Mesenchymal stem cell (in vitro differentiated cells and primary cell): ENCODE results near the gene CYP2E1. TPM values are rescaled to one million over a fixed set of nuclear protein-coding genes. Genes with fewer than 3 reads are reported as not detected.

Source experiments
- DNase-seq: peaks from one replicate; pipeline ENCODE4 v3.0.0-alpha.2; 2013
- H2AFZ ChIP-seq: one replicate; pipeline ENCODE4 v1.6.1; 2013; ENCODE audit warnings: low read depth, mild to moderate bottlenecking, control low read depth, inconsistent platforms, low read length, moderate library complexity
- H2AK5ac ChIP-seq: 2 replicates; pipeline ENCODE4 v1.6.1; 2013; ENCODE audit warnings: low read length, moderate library complexity, mild to moderate bottlenecking, inconsistent platforms; ENCODE audit not compliant: severe bottlenecking
- H2BK120ac ChIP-seq: one replicate; pipeline ENCODE4 v1.6.1; 2013; ENCODE audit warnings: low read depth, mild to moderate bottlenecking, inconsistent platforms, low read length, moderate library complexity
- H2BK12ac ChIP-seq, 2 experiments: one replicate each; pipeline ENCODE4 v1.6.1; 2013; ENCODE audit warnings: inconsistent platforms in 2 of 2, low read length in 2 of 2, mild to moderate bottlenecking in 2 of 2, moderate library complexity in 2 of 2, control low read depth in 1 of 2
- H2BK15ac ChIP-seq: one replicate; pipeline ENCODE4 v1.6.1; 2013; ENCODE audit warnings: mild to moderate bottlenecking, low read depth, inconsistent platforms; ENCODE audit not compliant: poor library complexity, severe bottlenecking
- H2BK5ac ChIP-seq: 2 replicates; pipeline ENCODE4 v1.6.1; 2013; ENCODE audit warnings: low read depth, mild to moderate bottlenecking, low read length, control low read depth, inconsistent platforms; ENCODE audit not compliant: poor library complexity, severe bottlenecking
- H3K14ac ChIP-seq, 2 experiments: one replicate each; pipeline ENCODE4 v1.6.1; 2013; ENCODE audit warnings: inconsistent platforms in 2 of 2, low read length in 2 of 2, control low read depth in 1 of 2, mild to moderate bottlenecking in 1 of 2, moderate library complexity in 1 of 2
- H3K18ac ChIP-seq, 2 experiments: one replicate each; pipeline ENCODE4 v1.6.1; 2013; ENCODE audit warnings: inconsistent platforms in 2 of 2, low read length in 2 of 2, control low read depth in 1 of 2, low read depth in 1 of 2, mild to moderate bottlenecking in 1 of 2
- H3K23ac ChIP-seq, 2 experiments: one replicate each; pipeline ENCODE4 v1.6.1; 2013; ENCODE audit warnings: inconsistent platforms in 2 of 2, low read length in 2 of 2, mild to moderate bottlenecking in 2 of 2, moderate library complexity in 2 of 2, control low read depth in 1 of 2
- H3K27ac ChIP-seq: 2 replicates; pipeline ENCODE4 v1.5.1; 2013; ENCODE audit warnings: mild to moderate bottlenecking, moderate library complexity, low read length, control low read depth, inconsistent platforms; ENCODE audit not compliant: poor library complexity, severe bottlenecking
- H3K27me3 ChIP-seq, 2 experiments: 2 replicates each; pipeline versions ENCODE4 v1.6.1 to v1.7.0; 2013; ENCODE audit warnings: low read length in 2 of 2, mild to moderate bottlenecking in 2 of 2, moderate library complexity in 2 of 2, control low read depth in 1 of 2, inconsistent platforms in 1 of 2; ENCODE audit not compliant: control insufficient read depth in 1 of 2, insufficient read depth in 1 of 2
- H3K36me3 ChIP-seq, 2 experiments: 2 replicates each; pipeline versions ENCODE4 v1.6.1 to v1.7.0; 2013; ENCODE audit warnings: low read length in 2 of 2, control low read depth in 1 of 2, inconsistent platforms in 1 of 2, low read depth in 1 of 2, mild to moderate bottlenecking in 1 of 2; ENCODE audit not compliant: insufficient read depth in 2 of 2, control insufficient read depth in 1 of 2
- H3K4ac ChIP-seq, 2 experiments: one replicate each; pipeline ENCODE4 v1.6.1; 2013; ENCODE audit warnings: inconsistent platforms in 2 of 2, low read length in 2 of 2, mild to moderate bottlenecking in 2 of 2, moderate library complexity in 2 of 2, control low read depth in 1 of 2, low read depth in 1 of 2
- H3K4me1 ChIP-seq: 2 replicates; pipeline ENCODE4 v1.6.1; 2013; ENCODE audit warnings: low read depth, low read length, control low read depth; ENCODE audit not compliant: control insufficient read depth, insufficient read depth
- H3K4me2 ChIP-seq: 2 replicates; pipeline ENCODE4 v1.6.1; 2013; ENCODE audit warnings: low read length, mild to moderate bottlenecking, inconsistent platforms; ENCODE audit not compliant: poor library complexity, severe bottlenecking
- H3K4me3 ChIP-seq, 2 experiments: 2 replicates each; pipeline versions ENCODE4 v1.5.1 to v1.7.0; 2013; ENCODE audit warnings: low read length in 2 of 2, mild to moderate bottlenecking in 2 of 2, control low read depth in 1 of 2, low read depth in 1 of 2; ENCODE audit not compliant: insufficient read depth in 1 of 2
- H3K79me1 ChIP-seq: replicated peaks from 2 replicates; pipeline ENCODE4 v1.6.1; 2013; ENCODE audit warnings: mild to moderate bottlenecking, control low read depth, low read length, inconsistent platforms; ENCODE audit not compliant: poor library complexity, severe bottlenecking
- H3K9ac ChIP-seq: 2 replicates; pipeline ENCODE4 v1.7.0; 2013; ENCODE audit warnings: mild to moderate bottlenecking, low read length, moderate library complexity
- H3K9me3 ChIP-seq: 2 replicates; pipeline ENCODE4 v1.7.0; 2013; ENCODE audit warnings: mild to moderate bottlenecking, low read length; ENCODE audit not compliant: control insufficient read depth
- H4K8ac ChIP-seq: one replicate; pipeline ENCODE4 v1.6.1; 2013; ENCODE audit warnings: inconsistent platforms, mild to moderate bottlenecking, low read length, moderate library complexity
- H4K91ac ChIP-seq: one replicate; pipeline ENCODE4 v1.6.1; 2013; ENCODE audit warnings: mild to moderate bottlenecking, low read length, inconsistent platforms
- WGBS: methylation state at CpG from one replicate; pipeline ENCODE4 v1.1.7; 2013; ENCODE audit warnings: mixed read lengths; 5-methylcytosine and 5-hydroxymethylcytosine counted together
- polyA plus RNA-seq, 2 experiments: library from polyadenylated mRNA; stranded (reverse); fragments of 200-250 nt; gene quantifications; one replicate each; pipeline ENCODE4 v1.2.3, GENCODE V29; 2013

The CYP2E1 gene
- polyA plus RNA-seq (2013, experiment 1 of 2), result 1.8 TPM
- 1.8 TPM for polyA plus RNA-seq (2013, experiment 2 of 2)

DNA sequence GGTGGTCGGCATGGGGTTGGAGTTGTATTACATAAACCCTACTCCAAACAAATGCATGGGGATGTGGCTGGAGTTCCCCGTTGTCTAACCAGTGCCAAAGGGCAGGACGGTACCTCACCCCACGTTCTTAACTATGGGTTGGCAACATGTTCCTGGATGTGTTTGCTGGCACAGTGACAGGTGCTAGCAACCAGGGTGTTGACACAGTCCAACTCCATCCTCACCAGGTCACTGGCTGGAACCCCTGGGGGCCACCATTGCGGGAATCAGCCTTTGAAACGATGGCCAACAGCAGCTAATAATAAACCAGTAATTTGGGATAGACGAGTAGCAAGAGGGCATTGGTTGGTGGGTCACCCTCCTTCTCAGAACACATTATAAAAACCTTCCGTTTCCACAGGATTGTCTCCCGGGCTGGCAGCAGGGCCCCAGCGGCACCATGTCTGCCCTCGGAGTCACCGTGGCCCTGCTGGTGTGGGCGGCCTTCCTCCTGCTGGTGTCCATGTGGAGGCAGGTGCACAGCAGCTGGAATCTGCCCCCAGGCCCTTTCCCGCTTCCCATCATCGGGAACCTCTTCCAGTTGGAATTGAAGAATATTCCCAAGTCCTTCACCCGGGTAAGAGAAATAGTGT is at the start of gene CYP2E1:
TSS of gene CYP2E1 (plus strand) at position 407 of the 632 bp plus-strand sequence. CDS start at position 440, 33 bp downstream.
- Histone ChIP-seq H3K4ac (no peak within 1 kb of the TSS), H3K36me3 (no peaks in the 10 kb centered on the region), H2AFZ (no peak within 1 kb of the TSS), H3K79me1 (no peaks in the 10 kb centered on the region), H4K8ac (no peak within 1 kb of the TSS), H3K27me3 (peaks cover 0 to 47% of the 10 kb centered on the region in 2 experiments), H2BK5ac (no peak within 1 kb of the TSS), H2BK120ac (no peak within 1 kb of the TSS), H3K18ac (no peak within 1 kb of the TSS), H3K4me1 (peaks cover 2% of the 10 kb centered on the region), H3K9me3 (peaks cover 13% of the 10 kb centered on the region), H3K27ac (no peak within 1 kb of the TSS), H4K91ac (no peak within 1 kb of the TSS), H2BK15ac (no peak within 1 kb of the TSS), H3K4me3 (peak within 1 kb of the TSS in 1 of 2 experiments; percentile 78), H3K14ac (no peak within 1 kb of the TSS), H3K23ac (no peak within 1 kb of the TSS), H2AK5ac (no peak within 1 kb of the TSS), H3K4me2 (no peak within 1 kb of the TSS), H2BK12ac (no peak within 1 kb of the TSS), H3K9ac (no peak within 1 kb of the TSS)
- WGBS, result 85% methylated on average over 15 of the region's 16 CpGs
- DNase-seq, result no peak

DNA sequence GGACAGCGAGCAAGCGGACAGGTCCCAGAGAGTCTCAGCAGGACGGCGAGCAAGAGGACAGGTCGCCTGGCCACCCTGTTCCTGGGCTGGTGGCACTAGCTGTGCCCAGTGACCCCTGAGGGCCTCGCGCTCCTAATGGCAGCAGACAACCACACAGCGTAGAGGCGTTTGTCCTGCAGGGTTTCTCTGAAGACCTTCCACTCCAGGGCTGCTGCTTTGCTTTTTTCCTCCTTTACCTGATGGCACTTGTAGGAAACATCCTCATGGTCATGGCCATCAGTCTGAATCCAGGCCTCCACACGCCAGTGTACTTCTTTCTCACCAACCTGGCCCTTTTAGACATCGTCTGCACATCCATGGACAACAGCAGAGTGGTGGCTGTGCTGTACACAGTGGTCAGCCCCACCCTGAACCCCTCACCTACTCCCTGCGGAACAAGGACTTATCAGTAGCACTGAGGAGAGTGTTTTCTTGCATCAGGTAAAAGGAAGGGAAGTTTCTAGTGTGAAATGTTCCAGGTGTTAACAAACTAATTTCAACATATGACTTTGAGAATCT is 46.0 kb upstream of the CYP2E1 start:
- H3K9me3 ChIP-seq, result peaks cover 37% of the 10 kb centered on the region
- H3K14ac ChIP-seq, result no peak overlapping the region
- H4K91ac ChIP-seq, result no peak overlapping the region
- WGBS, result 64% methylated on average over 11 of the region's 12 CpGs
- no peaks in the 10 kb centered on the region for H3K79me1 ChIP-seq
- no peak overlapping the region for H3K4me2 ChIP-seq
- no peak for DNase-seq
- no peak overlapping the region for H3K18ac ChIP-seq
- no peak overlapping the region for H4K8ac ChIP-seq
- no peak overlapping the region for H3K4me3 ChIP-seq
- H2BK5ac ChIP-seq, result no peak overlapping the region
- no peak overlapping the region for H3K9ac ChIP-seq
- no peak overlapping the region for H3K27ac ChIP-seq
- no peak overlapping the region for H2BK15ac ChIP-seq
- H3K4me1 ChIP-seq, result no peaks in the 10 kb centered on the region
- no peak overlapping the region for H2AK5ac ChIP-seq
- no peak overlapping the region for H3K23ac ChIP-seq
- no peak overlapping the region for H2BK12ac ChIP-seq
- no peak overlapping the region for H2BK120ac ChIP-seq
- H3K27me3 ChIP-seq, result no peaks in the 10 kb centered on the region
- H3K4ac ChIP-seq, result no peak overlapping the region
- no peak overlapping the region for H2AFZ ChIP-seq
- H3K36me3 ChIP-seq, result no peaks in the 10 kb centered on the region

DNA sequence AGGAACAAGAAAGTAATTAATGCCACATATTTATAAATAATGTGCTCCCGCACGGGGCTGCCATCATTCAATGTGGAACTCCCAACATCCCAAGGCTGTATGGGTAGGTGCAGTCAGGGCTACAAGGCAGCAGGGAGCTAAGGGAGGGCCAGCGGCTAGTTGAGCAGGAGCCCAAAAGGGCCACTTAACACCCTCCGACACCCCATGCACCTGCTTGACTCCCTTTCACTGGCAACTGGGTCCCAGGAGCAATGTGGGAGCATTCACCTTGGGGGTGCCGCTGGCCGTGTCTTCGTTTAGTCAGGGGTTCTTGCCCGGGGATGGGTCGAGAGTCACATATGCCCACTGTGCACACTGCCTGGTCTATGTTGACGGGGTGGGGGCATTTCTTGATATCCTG is 45.5 kb upstream of the CYP2E1 start:
- Histone ChIP-seq H2BK12ac (no peak overlapping the region), H3K27me3 (no peaks in the 10 kb centered on the region), H3K4me1 (no peaks in the 10 kb centered on the region), H2AK5ac (no peak overlapping the region), H3K9me3 (peaks cover 42% of the 10 kb centered on the region), H2BK120ac (no peak overlapping the region), H3K4me2 (no peak overlapping the region), H3K4me3 (no peak overlapping the region), H2AFZ (no peak overlapping the region), H3K79me1 (no peaks in the 10 kb centered on the region), H2BK15ac (no peak overlapping the region), H3K27ac (no peak overlapping the region), H3K4ac (no peak overlapping the region), H3K18ac (no peak overlapping the region), H3K36me3 (no peaks in the 10 kb centered on the region), H3K23ac (no peak overlapping the region), H3K9ac (no peak overlapping the region), H2BK5ac (no peak overlapping the region), H4K91ac (no peak overlapping the region), H4K8ac (no peak overlapping the region), H3K14ac (no peak overlapping the region)
- no peak for DNase-seq
- WGBS, result 88% methylated on average over 9 of the region's 10 CpGs

DNA sequence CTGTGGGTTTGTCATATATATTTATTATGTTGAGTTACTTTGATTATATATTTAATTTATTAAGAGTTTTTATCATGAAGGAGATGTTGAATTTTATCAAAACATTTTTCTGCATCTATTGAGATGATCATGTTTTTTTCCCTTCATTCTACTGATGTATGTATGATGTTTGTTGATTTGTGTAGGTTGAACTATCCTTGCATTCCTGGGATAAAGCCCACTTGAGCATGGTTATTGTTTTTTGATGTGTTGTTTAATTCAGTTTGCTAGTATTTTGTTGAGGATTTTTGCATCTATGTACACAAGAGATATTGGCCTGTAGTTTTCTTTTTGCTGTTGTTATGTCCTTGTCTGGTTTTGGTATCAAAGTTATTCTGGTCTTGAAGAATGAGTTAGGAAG is 42.3 kb upstream of the CYP2E1 start:
- no peak overlapping the region for H3K14ac ChIP-seq
- no peaks in the 10 kb centered on the region for H3K36me3 ChIP-seq
- H3K4me1 ChIP-seq, result no peaks in the 10 kb centered on the region
- DNase-seq, result no peak
- no peak overlapping the region for H2AK5ac ChIP-seq
- H3K27ac ChIP-seq, result no peak overlapping the region
- no peaks in the 10 kb centered on the region for H3K79me1 ChIP-seq
- H3K18ac ChIP-seq, result no peak overlapping the region
- no peak overlapping the region for H3K9ac ChIP-seq
- no peak overlapping the region for H2BK12ac ChIP-seq
- H2BK120ac ChIP-seq, result no peak overlapping the region
- no peak overlapping the region for H4K91ac ChIP-seq
- H2BK15ac ChIP-seq, result no peak overlapping the region
- no peak overlapping the region for H3K4ac ChIP-seq
- H4K8ac ChIP-seq, result no peak overlapping the region
- no peak overlapping the region for H2BK5ac ChIP-seq
- H3K23ac ChIP-seq, result no peak overlapping the region
- no peak overlapping the region for H2AFZ ChIP-seq
- H3K4me2 ChIP-seq, result no peak overlapping the region
- peaks cover 70% of the 10 kb centered on the region for H3K9me3 ChIP-seq
- no peak overlapping the region for H3K4me3 ChIP-seq
- no peaks in the 10 kb centered on the region for H3K27me3 ChIP-seq
